Muscle layer of colon (tissue), 2 donors: Measurements from ENCODE around the gene TUSC2.
"Not testable (repeated sequence)": the region's sequence is repeated elsewhere in the genome, so short reads cannot be mapped to it uniquely, and the experiment has no call there.

ENCODE experiments used
- H3K27ac ChIP-seq: one replicate; pipeline ENCODE4 v1.7.0; 2013; ENCODE audit warnings: low read depth, mild to moderate bottlenecking, low read length, moderate library complexity
- H3K27me3 ChIP-seq, 2 donors: one replicate each; pipeline ENCODE4 v1.7.0; 2013; ENCODE audit warnings: low read length in 2 of 2, mild to moderate bottlenecking in 2 of 2; ENCODE audit not compliant: insufficient read depth in 2 of 2, control insufficient read depth in 1 of 2
- H3K36me3 ChIP-seq: one replicate; pipeline ENCODE4 v1.7.0; 2013; ENCODE audit warnings: mild to moderate bottlenecking, low read length; ENCODE audit not compliant: insufficient read depth
- H3K4me1 ChIP-seq: one replicate; pipeline ENCODE4 v1.7.0; 2013; ENCODE audit warnings: mild to moderate bottlenecking, low read length; ENCODE audit not compliant: insufficient read depth
- H3K4me3 ChIP-seq, 2 donors: one replicate each; pipeline ENCODE4 v1.7.0; 2013; ENCODE audit warnings: low read length in 2 of 2, low read depth in 1 of 2, mild to moderate bottlenecking in 1 of 2, moderate library complexity in 1 of 2
- H3K9ac ChIP-seq: one replicate; pipeline ENCODE4 v1.7.0; 2013; ENCODE audit warnings: low read length
- H3K9me3 ChIP-seq: one replicate; pipeline ENCODE4 v1.7.0; 2013; ENCODE audit warnings: mild to moderate bottlenecking, low read length
- donor health status: abdominal sarcoma.
- donor health status: Adenocarcinoma of cecum.

TUSC2 gene

DNA sequence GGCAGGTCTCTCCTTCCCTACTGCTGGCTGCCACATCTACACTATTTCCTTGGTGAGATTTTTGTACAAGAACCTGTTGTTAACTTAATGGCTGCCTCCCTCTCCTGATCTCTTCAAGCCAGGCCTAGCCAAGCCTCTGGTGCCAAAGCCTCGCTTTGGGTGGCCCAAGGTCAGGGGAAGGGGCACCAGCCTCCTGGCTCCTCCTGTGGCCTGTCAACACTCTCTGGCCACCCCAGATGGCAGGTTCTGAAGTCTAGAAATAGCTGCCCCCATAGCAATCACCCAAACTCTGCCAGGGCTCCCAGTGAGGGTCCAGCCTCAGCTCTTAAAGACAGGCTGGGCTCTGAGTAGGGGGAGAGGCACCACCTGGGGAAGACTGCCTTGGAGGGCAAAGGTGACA lies 40.8 kb downstream of the TUSC2 start:
- Histone ChIP-seq H3K27me3 (no peaks in the 10 kb centered on the region), H3K27ac (no peak overlapping the region)

DNA sequence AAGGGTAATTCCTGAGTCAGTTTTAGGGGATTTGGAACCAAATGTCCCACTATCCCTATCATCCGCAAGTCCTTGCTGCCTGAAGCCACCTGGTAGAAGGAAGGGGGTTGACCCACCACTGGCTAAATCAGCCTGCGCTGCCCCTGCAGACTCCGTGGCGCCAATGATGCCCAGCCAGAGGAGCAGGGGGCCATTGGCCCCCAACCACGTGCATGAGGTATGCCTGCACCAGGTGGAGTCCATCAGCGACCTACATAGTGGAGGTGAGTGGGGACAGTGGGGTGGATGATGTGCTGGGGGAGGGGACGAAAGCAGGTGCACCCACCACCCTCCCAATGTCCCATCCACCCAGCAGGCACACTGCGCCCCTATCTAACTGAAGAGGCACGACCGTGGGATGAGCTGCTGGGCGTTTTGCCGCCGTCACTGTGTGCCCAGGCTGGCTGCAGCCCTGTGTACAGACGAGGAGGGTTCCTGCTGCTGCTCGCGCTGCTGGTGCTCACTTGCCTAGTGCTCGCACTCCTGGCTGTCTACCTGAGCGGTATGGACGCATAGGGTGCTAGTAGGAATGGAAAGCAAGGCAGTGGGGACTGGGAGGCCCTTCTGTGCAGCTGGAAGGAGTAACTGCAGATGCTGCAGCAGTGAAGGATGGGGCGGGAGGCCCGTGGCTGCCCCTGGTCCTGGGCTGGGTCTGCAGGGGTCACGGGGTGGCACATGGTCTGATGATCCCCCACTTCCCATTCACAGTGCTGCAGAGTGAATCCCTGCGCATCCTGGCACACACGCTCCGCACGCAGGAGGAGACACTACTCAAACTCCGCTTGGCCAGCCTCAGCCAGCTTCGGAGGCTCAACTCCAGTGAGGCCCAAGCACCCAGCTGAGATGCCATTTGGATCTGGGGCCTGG lies 41.4 kb downstream of the TUSC2 start:
- Histone ChIP-seq H3K4me3 (no peak overlapping the region), H3K27ac (no peak overlapping the region), H3K9ac (no peak overlapping the region), H3K4me1 (peaks cover 14% of the 10 kb centered on the region), H3K36me3 (peaks cover 33% of the 10 kb centered on the region), H3K9me3 (no peaks in the 10 kb centered on the region), H3K27me3 (no peaks in the 10 kb centered on the region)

More for the DNA sequence above, 40.8 kb downstream of the TUSC2 start:
- H3K9me3 ChIP-seq: no peaks in the 10 kb centered on the region
- no peak overlapping the region for H3K9ac ChIP-seq
- H3K4me1 ChIP-seq: peaks cover 14% of the 10 kb centered on the region
- H3K36me3 ChIP-seq: peaks cover 33% of the 10 kb centered on the region
- no peak overlapping the region for H3K4me3 ChIP-seq

DNA sequence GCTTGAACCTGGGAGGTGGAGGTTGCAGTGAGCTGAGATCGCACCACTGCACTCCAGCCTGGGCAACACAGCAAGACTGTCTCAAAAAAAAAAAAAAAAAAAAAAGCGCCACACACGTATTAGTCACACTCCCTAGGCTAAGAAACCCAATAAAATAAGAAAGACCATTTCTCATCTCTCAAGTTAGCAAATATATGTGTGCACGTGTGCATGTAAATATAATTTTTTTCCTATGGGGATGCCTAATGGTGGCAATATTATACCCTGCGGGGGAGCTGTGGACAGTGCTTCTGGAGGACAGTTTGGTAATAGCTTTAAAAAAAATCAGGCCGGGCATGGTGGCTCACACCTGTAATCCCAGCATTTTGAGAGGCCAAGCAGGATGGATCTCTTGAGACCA lies 43.9 kb downstream of the TUSC2 start:
- H3K4me3 ChIP-seq, H3K27ac ChIP-seq, H3K27me3 ChIP-seq, H3K9me3 ChIP-seq, H3K9ac ChIP-seq, H3K4me1 ChIP-seq: not testable (repeated sequence)
- H3K36me3 ChIP-seq: peaks cover 18% of the 10 kb centered on the region

DNA sequence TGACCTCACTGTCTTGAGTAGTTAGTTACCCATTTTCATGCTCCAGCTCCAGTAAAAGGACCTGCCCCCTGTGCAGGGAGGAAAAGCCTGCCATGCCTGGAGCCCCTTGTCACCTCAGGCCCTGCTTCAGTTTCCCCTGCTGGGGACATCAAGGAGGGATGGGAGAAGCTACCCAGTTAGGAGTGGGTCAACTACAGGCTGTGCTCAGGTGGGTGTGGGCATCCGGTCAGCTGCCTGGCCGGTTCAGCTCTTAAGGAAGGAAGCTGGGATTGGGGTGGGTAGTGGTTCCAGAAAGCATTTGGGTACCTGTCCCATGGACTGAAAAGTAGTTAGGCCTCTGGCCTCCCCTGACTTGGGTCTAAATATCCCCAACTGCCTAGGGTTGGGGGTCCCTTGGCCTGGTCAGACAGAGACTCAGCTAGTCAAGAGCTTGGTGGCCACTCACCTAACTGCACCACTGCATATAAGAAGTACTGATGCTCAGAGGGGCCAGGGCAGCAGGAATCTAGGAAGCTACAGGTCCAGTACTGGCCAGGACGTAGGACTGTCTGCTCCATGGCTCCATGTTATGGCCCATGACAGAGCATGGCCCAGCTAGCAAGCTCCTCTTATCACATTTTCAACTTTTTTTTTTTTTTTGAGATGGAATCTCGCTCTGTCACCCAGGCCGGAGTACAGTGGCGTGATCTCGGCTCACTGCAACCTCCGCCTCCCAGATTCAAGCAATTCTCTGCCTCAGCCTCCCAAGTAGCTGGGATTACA lies 48.6 kb downstream of the TUSC2 start:
- H3K9ac ChIP-seq: no peak overlapping the region

DNA sequence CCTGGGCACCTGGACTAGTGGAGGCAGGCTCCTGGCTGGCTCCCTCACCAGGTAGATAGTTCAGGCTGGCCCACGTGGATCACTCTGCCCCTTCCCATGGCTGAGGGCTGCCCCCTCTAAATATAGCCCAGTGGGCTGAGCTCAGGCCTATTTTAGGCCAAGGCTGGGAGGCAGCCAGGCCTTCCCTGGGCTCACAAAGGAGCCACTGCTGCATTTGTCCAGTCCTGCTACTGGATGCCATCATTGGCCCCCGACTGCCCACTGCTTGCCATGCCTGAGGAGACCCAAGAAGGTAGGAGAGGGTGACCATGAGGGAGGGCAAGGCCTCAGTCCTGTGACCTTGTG lies 49.2 kb downstream of the TUSC2 start, which contains the start of gene LSMEM2:
Gene LSMEM2 (plus strand): TSS at position 208 of the 345 bp plus-strand sequence. CDS start 27 bp downstream, at position 235.
- no peak within 1 kb of the TSS for H3K4me3 ChIP-seq
- no peaks in the 10 kb centered on the region for H3K36me3 ChIP-seq
- no peak within 1 kb of the TSS for H3K9ac ChIP-seq
- H3K27ac ChIP-seq: no peak within 1 kb of the TSS
- H3K4me1 ChIP-seq: peaks cover 6% of the 10 kb centered on the region
- peaks cover 0 to 11% of the 10 kb centered on the region in 2 donors for H3K27me3 ChIP-seq
- no peaks in the 10 kb centered on the region for H3K9me3 ChIP-seq

More for the DNA sequence above, 48.6 kb downstream of the TUSC2 start:
- Histone ChIP-seq H3K4me1 (peaks cover 6% of the 10 kb centered on the region), H3K4me3 (no peak overlapping the region), H3K27me3 (peaks cover 0 to 11% of the 10 kb centered on the region in 2 donors), H3K36me3 (no peaks in the 10 kb centered on the region), H3K27ac (no peak overlapping the region), H3K9me3 (no peaks in the 10 kb centered on the region)

DNA sequence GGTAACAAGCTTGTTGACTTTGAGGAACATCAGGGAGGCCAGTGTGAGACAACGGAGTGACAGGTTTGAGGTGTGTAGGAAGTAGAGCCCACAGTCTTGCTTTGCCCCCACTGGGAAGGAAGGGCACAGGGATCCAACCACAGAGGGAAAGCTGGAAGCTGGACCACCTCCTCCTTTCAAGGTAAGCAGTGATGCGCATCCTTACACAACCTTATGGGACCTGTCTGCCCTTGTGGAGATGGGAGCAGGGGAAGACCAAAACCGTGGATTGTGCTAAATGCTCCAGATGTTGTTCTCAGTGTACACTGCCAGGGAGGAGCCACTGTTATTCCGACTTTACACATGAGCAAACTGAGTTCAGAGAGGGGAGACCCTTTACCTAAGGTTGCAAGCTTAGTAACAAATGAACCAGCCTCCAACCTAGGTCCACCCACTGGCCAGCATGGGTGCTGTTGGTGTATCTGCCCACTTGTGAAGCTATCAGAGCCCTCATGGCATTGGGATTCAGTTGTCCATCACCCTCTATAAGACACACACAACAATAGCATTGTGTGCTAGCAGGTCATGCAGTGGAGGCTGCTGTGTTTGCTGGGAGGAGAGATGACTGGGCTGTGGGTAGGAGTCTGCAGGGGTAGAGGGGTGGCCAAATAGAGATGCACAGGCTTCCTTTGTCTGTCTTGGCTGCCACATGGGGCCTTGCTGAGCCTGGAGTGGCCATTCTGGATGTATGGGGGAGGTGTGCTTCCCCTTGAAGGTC lies 49.7 kb downstream of the TUSC2 start:
- Histone ChIP-seq H3K4me3 (no peak overlapping the region), H3K27me3 (peaks cover 0 to 11% of the 10 kb centered on the region in 2 donors), H3K9me3 (no peaks in the 10 kb centered on the region), H3K36me3 (no peaks in the 10 kb centered on the region), H3K4me1 (peaks cover 6% of the 10 kb centered on the region), H3K9ac (no peak overlapping the region), H3K27ac (no peak overlapping the region)

DNA sequence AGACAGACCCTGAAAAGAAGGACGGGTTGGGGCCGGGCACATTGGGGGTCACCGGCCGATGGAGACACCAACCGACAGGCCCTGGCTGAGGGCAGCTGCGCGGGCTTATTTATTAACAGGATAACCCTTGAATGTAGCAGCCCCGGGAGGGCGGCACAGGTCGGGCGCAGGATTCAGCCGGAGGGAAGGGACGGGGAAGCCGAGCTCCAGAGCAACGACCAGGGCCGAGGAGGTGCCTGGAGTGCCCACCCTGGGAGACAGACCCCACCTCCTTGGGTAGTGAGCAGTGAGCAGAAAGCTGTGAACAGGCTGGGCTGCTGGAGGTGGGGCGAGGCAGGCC lies 51.3 kb downstream of the TUSC2 start:
- Histone ChIP-seq H3K36me3 (no peaks in the 10 kb centered on the region), H3K4me1 (peaks cover 9% of the 10 kb centered on the region), H3K27ac (no peak overlapping the region), H3K27me3 (peaks cover 0 to 11% of the 10 kb centered on the region in 2 donors), H3K9ac (no peak overlapping the region), H3K4me3 (no peak overlapping the region), H3K9me3 (no peaks in the 10 kb centered on the region)

DNA sequence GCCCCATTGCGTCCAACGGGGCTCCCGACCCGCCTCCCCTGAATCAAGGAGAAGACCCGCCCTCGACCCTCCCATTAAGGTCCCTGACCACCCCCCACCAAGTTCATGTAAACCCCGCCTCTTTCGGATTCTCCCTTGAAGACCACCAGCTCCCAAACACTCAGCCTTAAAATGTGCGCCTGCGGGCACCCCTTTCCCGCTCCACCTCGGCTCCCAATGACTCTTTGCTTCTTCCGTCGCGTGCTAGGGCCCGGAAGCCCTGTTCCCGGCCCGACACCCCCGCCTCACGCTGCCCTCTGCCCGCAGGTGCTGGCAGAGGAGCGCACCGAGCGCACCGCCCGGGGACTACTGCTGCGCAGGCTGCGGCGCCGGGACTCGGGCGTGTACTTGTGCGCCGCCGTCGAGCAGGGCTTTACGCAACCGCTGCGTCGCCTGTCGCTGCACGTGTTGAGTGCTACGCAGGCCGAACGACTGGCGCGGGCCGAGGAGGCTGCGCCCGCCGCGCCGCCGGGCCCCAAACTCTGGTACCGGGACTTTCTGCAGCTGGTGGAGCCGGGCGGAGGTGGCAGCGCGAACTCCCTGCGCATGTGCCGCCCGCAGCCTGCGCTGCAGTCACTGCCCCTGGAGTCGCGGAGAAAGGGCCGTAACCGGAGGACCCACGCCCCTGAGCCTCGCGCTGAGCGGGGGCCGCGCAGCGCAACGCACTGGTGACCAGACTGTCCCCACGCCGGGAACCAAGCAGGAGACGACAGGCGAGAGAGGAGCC lies 51.8 kb downstream of the TUSC2 start:
- Histone ChIP-seq H3K36me3 (peaks cover 4% of the 10 kb centered on the region), H3K4me3 (no peak overlapping the region), H3K4me1 (peaks cover 9% of the 10 kb centered on the region), H3K27ac (no peak overlapping the region), H3K27me3 (peaks cover 0 to 11% of the 10 kb centered on the region in 2 donors), H3K9ac (no peak overlapping the region), H3K9me3 (no peaks in the 10 kb centered on the region)

DNA sequence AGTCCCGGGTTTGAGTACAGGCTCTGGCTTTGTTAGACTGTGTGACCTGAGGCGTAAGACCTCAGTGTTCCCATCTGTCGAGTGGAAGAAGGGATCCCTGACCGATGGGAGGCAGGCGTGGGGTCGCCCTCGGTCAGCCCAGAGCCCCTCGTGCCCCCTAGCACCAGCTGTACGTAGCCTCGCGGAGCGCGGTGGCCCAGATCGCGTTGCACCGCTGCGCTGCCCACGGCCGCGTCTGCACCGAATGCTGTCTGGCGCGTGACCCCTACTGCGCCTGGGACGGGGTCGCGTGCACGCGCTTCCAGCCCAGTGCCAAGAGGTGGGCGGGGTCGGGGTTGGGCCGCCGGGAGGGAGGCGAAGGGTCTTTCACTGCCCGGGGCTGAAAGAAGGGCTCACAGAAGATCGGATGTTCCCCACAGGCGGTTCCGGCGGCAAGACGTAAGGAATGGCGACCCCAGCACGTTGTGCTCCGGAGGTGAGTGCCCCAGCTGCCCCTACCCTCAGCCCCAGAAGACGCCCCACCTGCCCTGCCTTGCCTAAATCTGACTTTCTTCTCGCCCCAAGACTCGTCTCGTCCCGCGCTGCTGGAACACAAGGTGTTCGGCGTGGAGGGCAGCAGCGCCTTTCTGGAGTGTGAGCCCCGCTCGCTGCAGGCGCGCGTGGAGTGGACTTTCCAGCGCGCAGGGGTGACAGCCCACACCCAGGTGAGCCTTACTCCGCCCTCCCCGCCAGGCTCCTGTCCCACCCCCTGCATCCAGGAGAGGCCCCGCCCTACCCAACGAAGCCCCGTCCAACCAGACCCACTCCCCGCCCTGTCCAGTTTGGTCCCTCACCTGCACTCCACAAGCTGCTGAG lies 52.7 kb downstream of the TUSC2 start:
- Histone ChIP-seq H3K4me3 (no peak overlapping the region), H3K27me3 (peaks cover 0 to 11% of the 10 kb centered on the region in 2 donors)

More for the DNA sequence above, 52.7 kb downstream of the TUSC2 start:
- H3K27ac ChIP-seq: no peak overlapping the region
- peaks cover 7% of the 10 kb centered on the region for H3K36me3 ChIP-seq
- no peaks in the 10 kb centered on the region for H3K9me3 ChIP-seq
- no peak overlapping the region for H3K9ac ChIP-seq
- peaks cover 9% of the 10 kb centered on the region for H3K4me1 ChIP-seq
